ENCODE data around the gene STAB2.

Gene STAB2

GRCh38 chr12:103561174-103561573 is 25.9 kb upstream of the STAB2 start:
- Mint-ChIP-seq H3K27ac (no peak overlapping the region), H3K9me3 (peaks cover 12 to 14% of the 10 kb centered on the region in 2 donors), H3K36me3 (no peaks in the 10 kb centered on the region), H3K27me3 (peaks cover 32 to 37% of the 10 kb centered on the region in 2 donors), H3K4me3 (no peak overlapping the region), H3K4me1 (no peaks in the 10 kb centered on the region)
- ATAC-seq (replicated peaks) = no peak
- no peak for DNase-seq

- Mint-ChIP-seq H3K36me3 (no peaks in the 10 kb centered on the region), H3K9me3 (peaks cover 21 to 24% of the 10 kb centered on the region in 2 donors), H3K27me3 (peaks cover 36 to 66% of the 10 kb centered on the region in 2 donors), H3K4me1 (no peaks in the 10 kb centered on the region), H3K27ac (no peak overlapping the region), H3K4me3 (no peak overlapping the region)
- no peak for DNase-seq
- no peak for ATAC-seq (replicated peaks)
Observed at GRCh38 chr12:103566398-103566797, 20.7 kb upstream of the STAB2 start.

GRCh38 chr12:103569278-103569677 is 17.8 kb upstream of the STAB2 start:
- Mint-ChIP-seq H3K27me3 (peaks cover 37 to 59% of the 10 kb centered on the region in 2 donors), H3K9me3 (peaks cover 20 to 24% of the 10 kb centered on the region in 2 donors)

GRCh38 chr12:103571286-103571685 is 15.8 kb upstream of the STAB2 start:
- Mint-ChIP-seq H3K4me1 (peaks cover 2 to 7% of the 10 kb centered on the region in 2 donors), H3K4me3 (no peak overlapping the region), H3K27ac (no peak overlapping the region), H3K9me3 (peaks cover 8 to 9% of the 10 kb centered on the region in 2 donors), H3K27me3 (peaks cover 51 to 68% of the 10 kb centered on the region in 2 donors), H3K36me3 (no peaks in the 10 kb centered on the region)
- ATAC-seq (replicated peaks) (no peak), DNase-seq (no peak)

More at GRCh38 chr12:103569278-103569677, 17.8 kb upstream of the STAB2 start:
- DNase-seq (no peak), ATAC-seq (replicated peaks) (no peak)
- no peak overlapping the region for H3K4me3 Mint-ChIP-seq
- no peak overlapping the region for H3K27ac Mint-ChIP-seq
- H3K36me3 Mint-ChIP-seq = no peaks in the 10 kb centered on the region
- H3K4me1 Mint-ChIP-seq = no peaks in the 10 kb centered on the region

- ATAC-seq (replicated peaks) (no peak), DNase-seq (no peak)
- peaks cover 2 to 7% of the 10 kb centered on the region in 2 donors for H3K4me1 Mint-ChIP-seq
- peaks cover 0 to 1% of the 10 kb centered on the region in 2 donors for H3K9me3 Mint-ChIP-seq
- H3K4me3 Mint-ChIP-seq = no peak overlapping the region
- peaks cover 50 to 60% of the 10 kb centered on the region in 2 donors for H3K27me3 Mint-ChIP-seq
- no peaks in the 10 kb centered on the region for H3K36me3 Mint-ChIP-seq
- no peak overlapping the region for H3K27ac Mint-ChIP-seq
Observed at GRCh38 chr12:103572312-103573045, 14.6 kb upstream of the STAB2 start.

GRCh38 chr12:103573185-103573584 is 13.9 kb upstream of the STAB2 start:
- H3K27me3 Mint-ChIP-seq = peaks cover 43 to 53% of the 10 kb centered on the region in 2 donors
- no peak overlapping the region for H3K4me3 Mint-ChIP-seq
- peaks cover 2 to 7% of the 10 kb centered on the region in 2 donors for H3K4me1 Mint-ChIP-seq
- no peak overlapping the region for H3K27ac Mint-ChIP-seq
- H3K36me3 Mint-ChIP-seq = no peaks in the 10 kb centered on the region
- no peak for DNase-seq
- no peak for ATAC-seq (replicated peaks)
- peaks cover 0 to 1% of the 10 kb centered on the region in 2 donors for H3K9me3 Mint-ChIP-seq

- peaks cover 28 to 37% of the 10 kb centered on the region in 2 donors for H3K27me3 Mint-ChIP-seq
- H3K4me1 Mint-ChIP-seq = peaks cover 2 to 7% of the 10 kb centered on the region in 2 donors
- DNase-seq (no peak), ATAC-seq (replicated peaks) (no peak)
- no peak overlapping the region for H3K27ac Mint-ChIP-seq
- H3K4me3 Mint-ChIP-seq = no peak overlapping the region
- H3K9me3 Mint-ChIP-seq = no peaks in the 10 kb centered on the region
- H3K36me3 Mint-ChIP-seq = no peaks in the 10 kb centered on the region
Observed at GRCh38 chr12:103578926-103579325, 8.1 kb upstream of the STAB2 start.

- no peaks in the 10 kb centered on the region for H3K36me3 Mint-ChIP-seq
- H3K4me1 Mint-ChIP-seq = peaks cover 2 to 7% of the 10 kb centered on the region in 2 donors
- H3K9me3 Mint-ChIP-seq = no peaks in the 10 kb centered on the region
- no peak overlapping the region for H3K4me3 Mint-ChIP-seq
- no peak for ATAC-seq (replicated peaks)
- no peak for DNase-seq
- peaks cover 30 to 35% of the 10 kb centered on the region in 2 donors for H3K27me3 Mint-ChIP-seq
- no peak overlapping the region for H3K27ac Mint-ChIP-seq
Observed at GRCh38 chr12:103580026-103580425, 7.0 kb upstream of the STAB2 start.

- H3K27me3 Mint-ChIP-seq = peaks cover 24 to 28% of the 10 kb centered on the region in 2 donors
- H3K27ac Mint-ChIP-seq = no peak overlapping the region
- no peak overlapping the region for H3K4me3 Mint-ChIP-seq
- H3K36me3 Mint-ChIP-seq = no peaks in the 10 kb centered on the region
- no peaks in the 10 kb centered on the region for H3K9me3 Mint-ChIP-seq
- DNase-seq (no peak), ATAC-seq (replicated peaks) (no peak)
- no peaks in the 10 kb centered on the region for H3K4me1 Mint-ChIP-seq
Observed at GRCh38 chr12:103583008-103583407, 4.1 kb upstream of the STAB2 start.

- Mint-ChIP-seq H3K36me3 (no peaks in the 10 kb centered on the region), H3K4me3 (no peak overlapping the region), H3K27me3 (peaks cover 15 to 17% of the 10 kb centered on the region in 2 donors)
Observed at GRCh38 chr12:103586132-103586531, 941 bp upstream of the STAB2 start.

GRCh38 chr12:103588680-103589079 is 1.6 kb downstream of the STAB2 start:
- H3K9me3 Mint-ChIP-seq = peaks cover 3 to 4% of the 10 kb centered on the region in 2 donors
- H3K27ac Mint-ChIP-seq = no peak overlapping the region
- H3K27me3 Mint-ChIP-seq = peaks cover 14 to 22% of the 10 kb centered on the region in 2 donors
- H3K4me3 Mint-ChIP-seq = no peak overlapping the region
- DNase-seq (no peak), ATAC-seq (replicated peaks) (no peak)
- no peaks in the 10 kb centered on the region for H3K36me3 Mint-ChIP-seq
- H3K4me1 Mint-ChIP-seq = no peaks in the 10 kb centered on the region

More at GRCh38 chr12:103586132-103586531, 941 bp upstream of the STAB2 start:
- ATAC-seq (replicated peaks) (no peak), DNase-seq (no peak)
- Mint-ChIP-seq H3K27ac (no peak overlapping the region), H3K9me3 (no peaks in the 10 kb centered on the region), H3K4me1 (no peaks in the 10 kb centered on the region)

GRCh38 chr12:103589517-103589916 is 2.4 kb downstream of the STAB2 start:
- Mint-ChIP-seq H3K27ac (no peak overlapping the region), H3K9me3 (peaks cover 3 to 4% of the 10 kb centered on the region in 2 donors), H3K27me3 (peaks cover 6 to 23% of the 10 kb centered on the region in 2 donors), H3K4me1 (no peaks in the 10 kb centered on the region), H3K4me3 (no peak overlapping the region), H3K36me3 (no peaks in the 10 kb centered on the region)
- ATAC-seq (replicated peaks) (no peak), DNase-seq (no peak)

- H3K4me3 Mint-ChIP-seq = no peak overlapping the region
- ATAC-seq (replicated peaks) = no peak
Observed at GRCh38 chr12:103590271-103590670, 3.2 kb downstream of the STAB2 start.

GRCh38 chr12:103596981-103597380 is 9.9 kb downstream of the STAB2 start:
- Mint-ChIP-seq H3K4me1 (no peaks in the 10 kb centered on the region), H3K27me3 (peaks cover 15 to 32% of the 10 kb centered on the region in 2 donors), H3K4me3 (no peak overlapping the region), H3K27ac (no peak overlapping the region), H3K9me3 (peaks cover 3 to 4% of the 10 kb centered on the region in 2 donors), H3K36me3 (no peaks in the 10 kb centered on the region)
- DNase-seq (no peak), ATAC-seq (replicated peaks) (no peak)

More at GRCh38 chr12:103590271-103590670, 3.2 kb downstream of the STAB2 start:
- H3K27me3 Mint-ChIP-seq = peaks cover 5 to 21% of the 10 kb centered on the region in 2 donors
- H3K9me3 Mint-ChIP-seq = peaks cover 3 to 4% of the 10 kb centered on the region in 2 donors
- H3K36me3 Mint-ChIP-seq = no peaks in the 10 kb centered on the region
- H3K4me1 Mint-ChIP-seq = no peaks in the 10 kb centered on the region
- no peak overlapping the region for H3K27ac Mint-ChIP-seq
- DNase-seq = no peak

- Mint-ChIP-seq H3K9me3 (no peaks in the 10 kb centered on the region), H3K36me3 (no peaks in the 10 kb centered on the region), H3K27ac (no peak overlapping the region), H3K27me3 (peaks cover 10 to 28% of the 10 kb centered on the region in 2 donors), H3K4me3 (no peak overlapping the region), H3K4me1 (no peaks in the 10 kb centered on the region)
- no peak for DNase-seq
- no peak for ATAC-seq (replicated peaks)
Observed at GRCh38 chr12:103599274-103599673, 12.2 kb downstream of the STAB2 start.
